ENCODE data around the gene RAB11A.
A peak's percentile ranks its signal among the peaks of the same experiment; 100 is the strongest.
"Not testable (repeated sequence)": the region's sequence is repeated elsewhere in the genome, so short reads cannot be mapped to it uniquely, and the experiment has no call there.

Gene RAB11A

GRCh38 chr15:65845826-65846519 lies 23.3 kb upstream of the RAB11A start:
- no peak for DNase-seq

GRCh38 chr15:65847989-65848388 lies 21.3 kb upstream of the RAB11A start:
- DNase-seq = no peak

GRCh38 chr15:65851981-65852380 lies 17.3 kb upstream of the RAB11A start:
- DNase-seq = no peak

- peak; percentile 26 to 57 for DNase-seq
Measured at GRCh38 chr15:65856821-65857455, 12.4 kb upstream of the RAB11A start.

- DNase-seq = no peak
Measured at GRCh38 chr15:65857718-65858402, 11.4 kb upstream of the RAB11A start.

GRCh38 chr15:65862682-65863081 lies 6.6 kb upstream of the RAB11A start:
- peak; percentile 21 to 75 for DNase-seq

GRCh38 chr15:65863106-65863505 lies 6.2 kb upstream of the RAB11A start:
- no peak for DNase-seq

GRCh38 chr15:65867244-65867643 lies 2.0 kb upstream of the RAB11A start:
- DNase-seq = no peak

- DNase-seq = not testable (repeated sequence)
Measured at GRCh38 chr15:65867933-65868332, 1.4 kb upstream of the RAB11A start.

- no peak for DNase-seq
Measured at GRCh38 chr15:65868546-65869125, 655 bp upstream of the RAB11A start.

GRCh38 chr15:65869954-65870871 lies 922 bp downstream of the RAB11A start:
- DNase-seq = peak; percentile 28 to 67

GRCh38 chr15:65870889-65871533 lies 1.7 kb downstream of the RAB11A start:
- no peak for DNase-seq

- DNase-seq = not testable (repeated sequence)
Measured at GRCh38 chr15:65871886-65872285, 2.6 kb downstream of the RAB11A start.

GRCh38 chr15:65872596-65872995 lies 3.3 kb downstream of the RAB11A start:
- DNase-seq = not testable (repeated sequence)

GRCh38 chr15:65873256-65873655 lies 4.0 kb downstream of the RAB11A start:
- DNase-seq = no peak

GRCh38 chr15:65875458-65875857 lies 6.2 kb downstream of the RAB11A start:
- no peak for DNase-seq

- no peak for DNase-seq
Measured at GRCh38 chr15:65877749-65878148, 8.5 kb downstream of the RAB11A start.

GRCh38 chr15:65881766-65882434 lies 12.6 kb downstream of the RAB11A start:
- no peak for DNase-seq

- no peak for DNase-seq
Measured at GRCh38 chr15:65883571-65883970, 14.3 kb downstream of the RAB11A start.

- DNase-seq = no peak
Measured at GRCh38 chr15:65884511-65884910, 15.2 kb downstream of the RAB11A start.

GRCh38 chr15:65885668-65886218 lies 16.5 kb downstream of the RAB11A start:
- no peak for DNase-seq

All from SHP77 (cell line).